Mucosa of stomach (tissue), 1 donor: Measurements from ENCODE around the gene SMPD3.

Experiments used
- H3K27me3 ChIP-seq: one replicate; pipeline ENCODE4 v1.7.0; 2013; ENCODE audit warnings: mild to moderate bottlenecking, low read length; ENCODE audit not compliant: control insufficient read depth, insufficient read depth
- H3K36me3 ChIP-seq: one replicate; pipeline ENCODE4 v1.7.0; 2013; ENCODE audit warnings: low read length; ENCODE audit not compliant: control insufficient read depth, insufficient read depth
- H3K4me1 ChIP-seq: one replicate; pipeline ENCODE4 v1.7.0; 2013; ENCODE audit warnings: mild to moderate bottlenecking, low read length; ENCODE audit not compliant: control insufficient read depth, insufficient read depth
- H3K4me3 ChIP-seq: one replicate; pipeline ENCODE4 v1.7.0; 2013; ENCODE audit warnings: low read length
- H3K9ac ChIP-seq: one replicate; pipeline ENCODE4 v1.7.0; 2013; ENCODE audit warnings: mild to moderate bottlenecking, low read length, moderate library complexity
- H3K9me3 ChIP-seq: one replicate; pipeline ENCODE4 v1.7.0; 2013; ENCODE audit warnings: mild to moderate bottlenecking, low read length, moderate library complexity; ENCODE audit not compliant: control insufficient read depth
- donor health status: Pancreatic carcinoma.

The SMPD3 gene

GRCh38 chr16:68396481-68396880 lies 51.8 kb downstream of the SMPD3 start:
- Histone ChIP-seq H3K9me3 (no peaks in the 10 kb centered on the region), H3K36me3 (no peaks in the 10 kb centered on the region), H3K9ac (peak overlapping the region; percentile 29), H3K4me3 (no peak overlapping the region), H3K4me1 (peaks cover 15% of the 10 kb centered on the region), H3K27me3 (no peaks in the 10 kb centered on the region)

GRCh38 chr16:68395815-68396214 lies 52.5 kb downstream of the SMPD3 start:
- no peaks in the 10 kb centered on the region for H3K36me3 ChIP-seq
- H3K4me3 ChIP-seq = no peak overlapping the region
- peak overlapping the region; percentile 29 for H3K9ac ChIP-seq
- H3K27me3 ChIP-seq = no peaks in the 10 kb centered on the region
- H3K4me1 ChIP-seq = peaks cover 15% of the 10 kb centered on the region
- H3K9me3 ChIP-seq = no peaks in the 10 kb centered on the region

- Histone ChIP-seq H3K9ac (no peak overlapping the region), H3K9me3 (no peaks in the 10 kb centered on the region), H3K4me1 (peaks cover 15% of the 10 kb centered on the region), H3K36me3 (no peaks in the 10 kb centered on the region), H3K4me3 (no peak overlapping the region), H3K27me3 (no peaks in the 10 kb centered on the region)
Observed at GRCh38 chr16:68395167-68395786, 53.0 kb downstream of the SMPD3 start.

GRCh38 chr16:68393333-68393732 lies 55.0 kb downstream of the SMPD3 start:
- no peak overlapping the region for H3K4me3 ChIP-seq
- no peaks in the 10 kb centered on the region for H3K9me3 ChIP-seq
- H3K27me3 ChIP-seq = no peaks in the 10 kb centered on the region
- peaks cover 17% of the 10 kb centered on the region for H3K4me1 ChIP-seq
- no peak overlapping the region for H3K9ac ChIP-seq
- no peaks in the 10 kb centered on the region for H3K36me3 ChIP-seq

GRCh38 chr16:68389750-68390371 lies 58.4 kb downstream of the SMPD3 start:
- no peaks in the 10 kb centered on the region for H3K27me3 ChIP-seq
- no peaks in the 10 kb centered on the region for H3K36me3 ChIP-seq
- H3K4me3 ChIP-seq = no peak overlapping the region
- no peak overlapping the region for H3K9ac ChIP-seq
- H3K9me3 ChIP-seq = no peaks in the 10 kb centered on the region
- H3K4me1 ChIP-seq = peaks cover 19% of the 10 kb centered on the region

GRCh38 chr16:68389006-68389405 lies 59.3 kb downstream of the SMPD3 start:
- Histone ChIP-seq H3K27me3 (no peaks in the 10 kb centered on the region), H3K9me3 (no peaks in the 10 kb centered on the region), H3K4me3 (no peak overlapping the region), H3K36me3 (no peaks in the 10 kb centered on the region), H3K4me1 (peaks cover 26% of the 10 kb centered on the region), H3K9ac (no peak overlapping the region)

GRCh38 chr16:68388124-68388523 lies 60.2 kb downstream of the SMPD3 start:
- H3K4me3 ChIP-seq = no peak overlapping the region
- no peaks in the 10 kb centered on the region for H3K36me3 ChIP-seq
- H3K9me3 ChIP-seq = no peaks in the 10 kb centered on the region
- peaks cover 34% of the 10 kb centered on the region for H3K4me1 ChIP-seq
- no peaks in the 10 kb centered on the region for H3K27me3 ChIP-seq
- H3K9ac ChIP-seq = no peak overlapping the region

GRCh38 chr16:68387301-68387700 lies 61.0 kb downstream of the SMPD3 start:
- no peaks in the 10 kb centered on the region for H3K27me3 ChIP-seq
- H3K4me1 ChIP-seq = peaks cover 43% of the 10 kb centered on the region
- no peak overlapping the region for H3K4me3 ChIP-seq
- H3K9me3 ChIP-seq = no peaks in the 10 kb centered on the region
- peak overlapping the region; percentile 66 for H3K9ac ChIP-seq
- H3K36me3 ChIP-seq = no peaks in the 10 kb centered on the region

GRCh38 chr16:68386628-68387027 lies 61.7 kb downstream of the SMPD3 start:
- no peaks in the 10 kb centered on the region for H3K27me3 ChIP-seq
- no peaks in the 10 kb centered on the region for H3K9me3 ChIP-seq
- no peak overlapping the region for H3K4me3 ChIP-seq
- H3K9ac ChIP-seq = peak overlapping the region; percentile 66
- H3K36me3 ChIP-seq = peaks cover under 1% of the 10 kb centered on the region
- peaks cover 49% of the 10 kb centered on the region for H3K4me1 ChIP-seq

GRCh38 chr16:68385371-68385770 lies 62.9 kb downstream of the SMPD3 start:
- no peaks in the 10 kb centered on the region for H3K27me3 ChIP-seq
- H3K36me3 ChIP-seq = peaks cover 8% of the 10 kb centered on the region
- H3K4me3 ChIP-seq = peak overlapping the region; percentile 26
- peak overlapping the region; percentile 66 for H3K9ac ChIP-seq
- no peaks in the 10 kb centered on the region for H3K9me3 ChIP-seq
- peaks cover 58% of the 10 kb centered on the region for H3K4me1 ChIP-seq

- Histone ChIP-seq H3K36me3 (peaks cover 8% of the 10 kb centered on the region), H3K4me1 (peaks cover 64% of the 10 kb centered on the region), H3K4me3 (peak overlapping the region; percentile 26), H3K27me3 (no peaks in the 10 kb centered on the region), H3K9me3 (no peaks in the 10 kb centered on the region), H3K9ac (peak overlapping the region; percentile 66)
Observed at GRCh38 chr16:68384288-68385161, 63.8 kb downstream of the SMPD3 start.

- H3K9ac ChIP-seq = peak overlapping the region; percentile 47
- peaks cover 8% of the 10 kb centered on the region for H3K36me3 ChIP-seq
Observed at GRCh38 chr16:68383858-68384257, 64.5 kb downstream of the SMPD3 start.

More at GRCh38 chr16:68383858-68384257, 64.5 kb downstream of the SMPD3 start:
- Histone ChIP-seq H3K4me3 (no peak overlapping the region), H3K27me3 (no peaks in the 10 kb centered on the region), H3K4me1 (peaks cover 70% of the 10 kb centered on the region), H3K9me3 (no peaks in the 10 kb centered on the region)
